ENCODE data around the gene FDXR.
"Not testable (repeated sequence)": the region's sequence is repeated elsewhere in the genome, so short reads cannot be mapped to it uniquely, and the experiment has no call there.

FDXR gene

GRCh38 chr17:74870512-74870911, 2.3 kb downstream of the FDXR start:
- Histone ChIP-seq H3K36me3 (ENCODE audit: control insufficient read depth in 2 of 2, insufficient read depth in 2 of 2, low read length in 2 of 2) (no peaks in the 10 kb centered on the region), H3K9me3 (ENCODE audit: control insufficient read depth in 2 of 2, low read length in 2 of 2) (no peaks in the 10 kb centered on the region), H3K27ac (ENCODE audit: low read length) (no peak overlapping the region), H3K4me1 (ENCODE audit: control insufficient read depth, insufficient read depth, low read length) (peaks cover 10% of the 10 kb centered on the region), H3K4me3 (ENCODE audit: low read length in 2 of 2) (no peak overlapping the region), H3K27me3 (ENCODE audit: control insufficient read depth in 1 of 2, insufficient read depth in 2 of 2, low read length in 2 of 2) (peaks cover 0 to 2% of the 10 kb centered on the region in 2 donors), H3K9ac (ENCODE audit: low read length in 2 of 2) (no peak overlapping the region)

GRCh38 chr17:74870028-74870427, 2.8 kb downstream of the FDXR start:
- not testable (repeated sequence) for H3K27ac ChIP-seq (ENCODE audit: low read length)

GRCh38 chr17:74868908-74869255, 3.9 kb downstream of the FDXR start:
- H3K36me3 ChIP-seq (ENCODE audit: control insufficient read depth in 2 of 2, insufficient read depth in 2 of 2, low read length in 2 of 2): no peaks in the 10 kb centered on the region
- H3K4me3 ChIP-seq (ENCODE audit: low read length in 2 of 2): no peak overlapping the region
- no peak overlapping the region for H3K9ac ChIP-seq (ENCODE audit: low read length in 2 of 2)
- H3K27ac ChIP-seq (ENCODE audit: low read length): no peak overlapping the region
- peaks cover 0 to 2% of the 10 kb centered on the region in 2 donors for H3K27me3 ChIP-seq (ENCODE audit: control insufficient read depth in 1 of 2, insufficient read depth in 2 of 2, low read length in 2 of 2)
- H3K4me1 ChIP-seq (ENCODE audit: control insufficient read depth, insufficient read depth, low read length): peaks cover 14% of the 10 kb centered on the region
- no peaks in the 10 kb centered on the region for H3K9me3 ChIP-seq (ENCODE audit: control insufficient read depth in 2 of 2, low read length in 2 of 2)

More at GRCh38 chr17:74870028-74870427, 2.8 kb downstream of the FDXR start:
- H3K36me3 ChIP-seq (ENCODE audit: control insufficient read depth in 2 of 2, insufficient read depth in 2 of 2, low read length in 2 of 2); H3K9ac ChIP-seq (ENCODE audit: low read length in 2 of 2); H3K27me3 ChIP-seq (ENCODE audit: control insufficient read depth in 1 of 2, insufficient read depth in 2 of 2, low read length in 2 of 2); H3K9me3 ChIP-seq (ENCODE audit: control insufficient read depth in 2 of 2, low read length in 2 of 2); H3K4me3 ChIP-seq (ENCODE audit: low read length in 2 of 2): not testable (repeated sequence)
- peaks cover 11% of the 10 kb centered on the region for H3K4me1 ChIP-seq (ENCODE audit: control insufficient read depth, insufficient read depth, low read length)

GRCh38 chr17:74868251-74868907, 4.4 kb downstream of the FDXR start:
- no peak overlapping the region for H3K4me3 ChIP-seq (ENCODE audit: low read length in 2 of 2)
- no peak overlapping the region for H3K27ac ChIP-seq (ENCODE audit: low read length)
- no peaks in the 10 kb centered on the region for H3K9me3 ChIP-seq (ENCODE audit: control insufficient read depth in 2 of 2, low read length in 2 of 2)
- H3K9ac ChIP-seq (ENCODE audit: low read length in 2 of 2): no peak overlapping the region
- H3K4me1 ChIP-seq (ENCODE audit: control insufficient read depth, insufficient read depth, low read length): peaks cover 14% of the 10 kb centered on the region
- peaks cover 0 to 2% of the 10 kb centered on the region in 2 donors for H3K27me3 ChIP-seq (ENCODE audit: control insufficient read depth in 1 of 2, insufficient read depth in 2 of 2, low read length in 2 of 2)
- no peaks in the 10 kb centered on the region for H3K36me3 ChIP-seq (ENCODE audit: control insufficient read depth in 2 of 2, insufficient read depth in 2 of 2, low read length in 2 of 2)

- H3K9me3 ChIP-seq (ENCODE audit: control insufficient read depth in 2 of 2, low read length in 2 of 2): no peaks in the 10 kb centered on the region
- H3K27ac ChIP-seq (ENCODE audit: low read length): no peak overlapping the region
- peaks cover 11% of the 10 kb centered on the region for H3K4me1 ChIP-seq (ENCODE audit: control insufficient read depth, insufficient read depth, low read length)
- H3K9ac ChIP-seq (ENCODE audit: low read length in 2 of 2): no peak overlapping the region
- no peak overlapping the region for H3K4me3 ChIP-seq (ENCODE audit: low read length in 2 of 2)
- no peaks in the 10 kb centered on the region for H3K36me3 ChIP-seq (ENCODE audit: control insufficient read depth in 2 of 2, insufficient read depth in 2 of 2, low read length in 2 of 2)
- peaks cover 9% of the 10 kb centered on the region in 2 donors for H3K27me3 ChIP-seq (ENCODE audit: control insufficient read depth in 1 of 2, insufficient read depth in 2 of 2, low read length in 2 of 2)
These were observed 6.5 kb downstream of the FDXR start for GRCh38 chr17:74866198-74866835.

- H3K27me3 ChIP-seq (ENCODE audit: control insufficient read depth in 1 of 2, insufficient read depth in 2 of 2, low read length in 2 of 2): peaks cover 13 to 15% of the 10 kb centered on the region in 2 donors
- no peak overlapping the region for H3K27ac ChIP-seq (ENCODE audit: low read length)
- no peak overlapping the region for H3K4me3 ChIP-seq (ENCODE audit: low read length in 2 of 2)
- no peaks in the 10 kb centered on the region for H3K9me3 ChIP-seq (ENCODE audit: control insufficient read depth in 2 of 2, low read length in 2 of 2)
- no peaks in the 10 kb centered on the region for H3K36me3 ChIP-seq (ENCODE audit: control insufficient read depth in 2 of 2, insufficient read depth in 2 of 2, low read length in 2 of 2)
- no peak overlapping the region for H3K9ac ChIP-seq (ENCODE audit: low read length in 2 of 2)
- peaks cover 18% of the 10 kb centered on the region for H3K4me1 ChIP-seq (ENCODE audit: control insufficient read depth, insufficient read depth, low read length)
These were observed 7.1 kb downstream of the FDXR start for GRCh38 chr17:74865504-74866197.

GRCh38 chr17:74864866-74865395, 7.9 kb downstream of the FDXR start:
- H3K27me3 ChIP-seq (ENCODE audit: control insufficient read depth in 1 of 2, insufficient read depth in 2 of 2, low read length in 2 of 2): peaks cover 20 to 22% of the 10 kb centered on the region in 2 donors
- H3K36me3 ChIP-seq (ENCODE audit: control insufficient read depth in 2 of 2, insufficient read depth in 2 of 2, low read length in 2 of 2): no peaks in the 10 kb centered on the region
- H3K27ac ChIP-seq (ENCODE audit: low read length): no peak overlapping the region
- H3K4me1 ChIP-seq (ENCODE audit: control insufficient read depth, insufficient read depth, low read length): peaks cover 25% of the 10 kb centered on the region
- no peak overlapping the region for H3K9ac ChIP-seq (ENCODE audit: low read length in 2 of 2)
- no peaks in the 10 kb centered on the region for H3K9me3 ChIP-seq (ENCODE audit: control insufficient read depth in 2 of 2, low read length in 2 of 2)
- no peak overlapping the region for H3K4me3 ChIP-seq (ENCODE audit: low read length in 2 of 2)

- Histone ChIP-seq H3K4me1 (ENCODE audit: control insufficient read depth, insufficient read depth, low read length) (peaks cover 25% of the 10 kb centered on the region), H3K9ac (ENCODE audit: low read length in 2 of 2) (no peak overlapping the region), H3K9me3 (ENCODE audit: control insufficient read depth in 2 of 2, low read length in 2 of 2) (no peaks in the 10 kb centered on the region), H3K36me3 (ENCODE audit: control insufficient read depth in 2 of 2, insufficient read depth in 2 of 2, low read length in 2 of 2) (no peaks in the 10 kb centered on the region), H3K27me3 (ENCODE audit: control insufficient read depth in 1 of 2, insufficient read depth in 2 of 2, low read length in 2 of 2) (peaks cover 20 to 28% of the 10 kb centered on the region in 2 donors), H3K4me3 (ENCODE audit: low read length in 2 of 2) (no peak overlapping the region), H3K27ac (ENCODE audit: low read length) (no peak overlapping the region)
These were observed 8.4 kb downstream of the FDXR start for GRCh38 chr17:74864297-74864865.

GRCh38 chr17:74863420-74864296, 9.1 kb downstream of the FDXR start:
- H3K36me3 ChIP-seq (ENCODE audit: control insufficient read depth in 2 of 2, insufficient read depth in 2 of 2, low read length in 2 of 2): no peaks in the 10 kb centered on the region
- no peak overlapping the region for H3K27ac ChIP-seq (ENCODE audit: low read length)
- H3K27me3 ChIP-seq (ENCODE audit: control insufficient read depth in 1 of 2, insufficient read depth in 2 of 2, low read length in 2 of 2): peaks cover 27 to 35% of the 10 kb centered on the region in 2 donors
- H3K4me1 ChIP-seq (ENCODE audit: control insufficient read depth, insufficient read depth, low read length): peaks cover 25% of the 10 kb centered on the region
- H3K9me3 ChIP-seq (ENCODE audit: control insufficient read depth in 2 of 2, low read length in 2 of 2): no peaks in the 10 kb centered on the region
- no peak overlapping the region for H3K9ac ChIP-seq (ENCODE audit: low read length in 2 of 2)
- H3K4me3 ChIP-seq (ENCODE audit: low read length in 2 of 2): no peak overlapping the region

GRCh38 chr17:74862919-74863318, 9.9 kb downstream of the FDXR start:
- no peak overlapping the region for H3K9ac ChIP-seq (ENCODE audit: low read length in 2 of 2)
- no peaks in the 10 kb centered on the region for H3K9me3 ChIP-seq (ENCODE audit: control insufficient read depth in 2 of 2, low read length in 2 of 2)
- peaks cover 28 to 38% of the 10 kb centered on the region in 2 donors for H3K27me3 ChIP-seq (ENCODE audit: control insufficient read depth in 1 of 2, insufficient read depth in 2 of 2, low read length in 2 of 2)
- H3K27ac ChIP-seq (ENCODE audit: low read length): no peak overlapping the region
- H3K36me3 ChIP-seq (ENCODE audit: control insufficient read depth in 2 of 2, insufficient read depth in 2 of 2, low read length in 2 of 2): no peaks in the 10 kb centered on the region
- peaks cover 25% of the 10 kb centered on the region for H3K4me1 ChIP-seq (ENCODE audit: control insufficient read depth, insufficient read depth, low read length)
- H3K4me3 ChIP-seq (ENCODE audit: low read length in 2 of 2): no peak overlapping the region
